ENCODE measurements around the gene C10orf71. TPM values are rescaled to one million over a fixed set of nuclear protein-coding genes. Genes with fewer than 3 reads are reported as not detected.

Gene C10orf71
- polyA plus RNA-seq, 5 donors = 0.04 to 0.76 TPM; not detected in 3

- no peak for DNase-seq
Observed at GRCh38 chr10:49375611-49376010, 76.6 kb downstream of the C10orf71 start.

Other genes starting within 250 kb of the C10orf71 start
- 10 to 100 TPM; 28.7 to 34.3 (median 30.6) TPM for gene VSTM4, start 183.6 kb upstream of the C10orf71 start, polyA plus RNA-seq (ENCODE audit: insufficient read depth in 1 of 5, insufficient read length in 5 of 5, low replicate concordance in 1 of 5)
- not detected for gene FAM170B, start 165.1 kb upstream of the C10orf71 start, polyA plus RNA-seq (ENCODE audit: insufficient read depth in 1 of 5, insufficient read length in 5 of 5, low replicate concordance in 1 of 5)
- 10 to 100 TPM in 1 of 5 donors, 1 to 10 TPM in 4; 5.8 to 10.4 (median 7.3) TPM for gene TMEM273, start 110.8 kb upstream of the C10orf71 start, polyA plus RNA-seq (ENCODE audit: insufficient read depth in 1 of 5, insufficient read length in 5 of 5, low replicate concordance in 1 of 5)
- gene DRGX, start 96.9 kb downstream of the C10orf71 start, polyA plus RNA-seq (ENCODE audit: insufficient read depth in 1 of 5, insufficient read length in 5 of 5, low replicate concordance in 1 of 5) = under 1 TPM in 1 of 5 donors, not detected in 4; 0.06 TPM
- gene ERCC6, start 240.0 kb downstream of the C10orf71 start, polyA plus RNA-seq (ENCODE audit: insufficient read depth in 1 of 5, insufficient read length in 5 of 5, low replicate concordance in 1 of 5) = 10 to 100 TPM; 12.0 to 22.8 (median 20.7) TPM

Data from right lung (tissue), 5 donors.